HPDE6-E6E7 (cell line): ENCODE results near the gene MSRB1.
"Not testable (repeated sequence)": the region's sequence is repeated elsewhere in the genome, so short reads cannot be mapped to it uniquely, and the experiment has no call there.

ENCODE experiments used
- DNase-seq: peaks from one replicate; pipeline ENCODE4 v3.0.0; 2011; ENCODE audit warnings: missing footprints; ENCODE audit errors: extremely low spot score

MSRB1 gene

GRCh38 chr16:1900452-1900774 lies 42.6 kb downstream of the MSRB1 start:
- no peak for DNase-seq

- DNase-seq, result no peak
These were observed 43.2 kb downstream of the MSRB1 start for GRCh38 chr16:1899641-1900451.

GRCh38 chr16:1897692-1898091 lies 45.3 kb downstream of the MSRB1 start:
- DNase-seq, result not testable (repeated sequence)

- DNase-seq, result no peak
These were observed 46.9 kb downstream of the MSRB1 start for GRCh38 chr16:1895949-1896675.

- no peak for DNase-seq
These were observed 47.9 kb downstream of the MSRB1 start for GRCh38 chr16:1895068-1895467.

- DNase-seq, result no peak
These were observed 52.3 kb downstream of the MSRB1 start for GRCh38 chr16:1890708-1891050.

GRCh38 chr16:1890024-1890707 lies 52.8 kb downstream of the MSRB1 start:
- DNase-seq, result no peak
